GM19452 (cell line): ENCODE data around the gene RTP1.
"Not testable (repeated sequence)": the region's sequence is repeated elsewhere in the genome, so short reads cannot be mapped to it uniquely, and the experiment has no call there.

Experiments used
- ATAC-seq: cut with Tn5 transposase; IDR thresholded peaks from one replicate; pipeline ENCODE4 v1.9.1; 2021; ENCODE audit not compliant: unreplicated experiment

The RTP1 gene, protein sequence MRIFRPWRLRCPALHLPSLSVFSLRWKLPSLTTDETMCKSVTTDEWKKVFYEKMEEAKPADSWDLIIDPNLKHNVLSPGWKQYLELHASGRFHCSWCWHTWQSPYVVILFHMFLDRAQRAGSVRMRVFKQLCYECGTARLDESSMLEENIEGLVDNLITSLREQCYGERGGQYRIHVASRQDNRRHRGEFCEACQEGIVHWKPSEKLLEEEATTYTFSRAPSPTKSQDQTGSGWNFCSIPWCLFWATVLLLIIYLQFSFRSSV

DNA sequence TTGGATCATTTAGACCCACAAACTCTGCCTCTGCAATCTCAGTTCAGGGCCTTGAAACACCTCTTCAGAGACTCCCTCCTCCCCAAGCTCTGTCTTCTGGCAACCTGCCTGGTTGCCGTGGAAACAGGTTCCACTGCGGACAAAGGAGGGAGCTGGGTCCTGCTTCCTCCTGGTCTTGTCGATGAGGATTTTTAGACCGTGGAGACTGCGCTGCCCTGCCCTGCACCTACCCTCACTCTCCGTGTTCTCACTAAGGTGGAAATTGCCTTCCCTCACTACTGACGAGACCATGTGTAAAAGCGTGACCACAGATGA, at the start of gene RTP1:
Gene RTP1, plus strand, starts transcription at position 152 of the 315 bp plus-strand sequence. Its CDS starts 30 bp downstream, at position 182.
- ATAC-seq, result no peak

DNA sequence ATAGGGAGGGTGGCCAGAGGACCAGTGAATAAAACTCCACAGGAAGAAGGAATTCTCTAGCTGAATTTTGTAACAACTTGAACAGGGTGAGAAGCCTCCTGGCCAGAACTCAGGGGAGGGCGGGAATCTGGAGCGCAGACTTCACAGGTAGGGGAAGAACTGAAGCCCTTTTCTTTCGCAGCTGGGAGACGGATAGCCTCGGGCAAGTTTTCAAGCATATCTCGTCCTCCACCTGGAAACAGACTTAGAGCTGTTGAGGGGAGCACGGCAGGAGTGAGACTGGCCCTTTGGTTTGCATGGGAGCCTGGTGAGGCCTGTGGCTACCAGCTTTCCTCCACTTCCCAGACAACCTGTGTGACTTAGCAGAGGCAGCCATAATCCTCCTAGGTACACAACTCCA, 47.1 kb upstream of the RTP1 start:
- no peak for ATAC-seq

DNA sequence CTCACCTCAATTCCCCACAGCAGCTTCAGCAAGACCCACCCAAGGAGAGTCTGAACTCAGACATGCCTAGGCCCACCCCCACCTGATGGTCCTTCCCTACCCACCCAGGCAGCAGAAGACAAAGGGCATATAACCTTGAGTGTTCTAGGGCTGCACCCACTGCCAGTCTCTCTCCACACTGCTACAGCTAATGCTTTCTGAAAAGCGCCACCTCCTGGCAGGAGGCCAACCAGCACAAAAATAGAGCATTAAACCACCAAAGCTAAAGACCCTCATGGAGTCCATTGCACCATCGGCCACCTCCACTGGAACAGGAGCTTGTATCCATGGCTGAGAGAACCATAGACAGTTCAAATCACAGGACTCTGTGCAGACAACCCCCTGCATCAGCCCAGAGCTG, 46.7 kb upstream of the RTP1 start:
- no peak for ATAC-seq

DNA sequence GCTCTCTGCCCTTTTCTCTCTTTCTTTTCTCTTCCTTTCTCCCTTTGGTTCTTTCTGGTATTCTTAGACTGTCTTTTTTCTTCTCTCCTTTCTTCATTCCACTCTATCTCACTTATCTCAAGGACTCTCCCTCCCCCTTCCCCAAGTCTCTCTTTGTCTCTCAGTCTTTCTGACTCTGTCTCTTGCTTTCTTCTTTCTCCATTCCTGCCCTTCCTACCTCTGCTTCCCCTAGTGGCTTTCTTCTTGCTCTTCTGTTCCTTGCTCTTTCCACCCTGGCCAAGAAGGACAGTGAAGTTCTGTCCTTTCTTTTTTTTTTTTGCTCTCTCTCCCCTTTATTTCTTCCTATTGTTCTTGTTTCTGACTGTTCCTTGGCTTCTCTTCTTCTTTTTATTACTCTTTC, 35.7 kb upstream of the RTP1 start:
- no peak for ATAC-seq

DNA sequence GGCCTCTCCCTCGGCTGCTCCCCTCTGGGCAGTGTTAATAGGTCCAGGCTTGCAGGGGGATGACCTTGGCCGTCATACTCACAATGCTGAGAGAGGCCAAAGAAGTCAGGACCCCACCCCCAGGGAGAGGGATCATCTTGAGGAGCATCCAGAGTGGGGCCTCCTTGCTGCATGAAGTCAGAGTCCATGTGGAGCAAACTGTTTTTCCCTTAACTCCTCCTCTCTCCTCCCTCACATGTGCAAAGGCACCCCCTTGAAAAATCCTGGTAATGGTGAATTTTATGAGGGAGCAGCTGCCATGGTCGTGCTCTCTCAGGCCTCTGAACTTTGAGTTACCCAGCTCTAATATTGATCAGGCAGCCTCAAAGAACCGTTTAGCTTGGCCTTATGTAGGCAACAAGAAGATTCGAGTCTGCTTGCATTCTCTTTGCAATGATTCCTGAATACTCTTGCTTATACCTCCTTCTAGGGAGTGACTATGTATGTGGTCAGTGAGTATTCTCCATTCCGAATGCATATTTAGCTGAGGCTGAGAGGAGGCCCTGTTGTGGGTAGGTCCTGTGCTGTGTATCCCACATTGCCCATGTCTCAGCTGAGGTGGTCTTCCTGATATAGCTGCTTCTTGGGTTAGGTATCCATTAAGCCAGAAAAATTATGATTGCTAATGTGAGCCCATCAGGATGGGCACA, 34.9 kb upstream of the RTP1 start:
- ATAC-seq, result no peak

DNA sequence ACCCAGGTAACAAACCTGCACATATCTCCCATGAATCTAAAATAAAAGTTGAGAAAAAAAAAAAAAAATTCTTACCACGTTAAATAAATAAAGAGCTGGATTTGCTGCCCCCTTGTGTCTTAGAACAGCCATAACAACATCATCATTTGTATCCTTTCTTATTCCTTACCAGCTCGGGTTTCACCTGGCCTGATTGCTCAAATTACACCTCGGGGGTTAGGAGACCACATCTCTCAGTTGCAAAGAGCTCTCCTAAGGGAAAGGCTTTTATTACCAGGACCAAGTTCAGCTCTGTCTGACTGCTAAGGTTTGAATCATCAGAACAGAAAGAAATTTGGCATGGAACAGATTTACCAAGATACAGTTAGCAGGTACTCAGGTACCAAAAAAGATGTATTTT, 32.1 kb upstream of the RTP1 start:
- ATAC-seq, result no peak

DNA sequence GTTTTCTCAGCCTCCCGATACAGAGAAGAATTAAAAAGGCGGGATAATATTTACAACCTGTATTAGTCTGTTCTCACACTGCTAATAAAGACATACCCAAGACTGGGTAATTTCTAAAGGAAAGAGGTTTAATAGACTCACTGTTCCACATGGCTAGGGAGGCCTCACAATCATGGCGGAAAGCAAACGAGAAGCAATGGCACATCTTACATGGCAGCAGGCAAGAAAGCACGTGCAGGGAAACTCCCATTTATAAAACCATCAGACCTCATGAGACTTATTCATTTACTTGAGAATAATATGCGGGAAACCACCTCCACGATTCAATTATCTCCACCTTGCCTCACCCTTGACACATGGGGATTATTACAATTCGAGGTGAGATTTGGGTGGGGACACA, 30.5 kb upstream of the RTP1 start:
- ATAC-seq, result no peak

GRCh38 chr3:187167777-187168176, 29.5 kb upstream of the RTP1 start:
- no peak for ATAC-seq

DNA sequence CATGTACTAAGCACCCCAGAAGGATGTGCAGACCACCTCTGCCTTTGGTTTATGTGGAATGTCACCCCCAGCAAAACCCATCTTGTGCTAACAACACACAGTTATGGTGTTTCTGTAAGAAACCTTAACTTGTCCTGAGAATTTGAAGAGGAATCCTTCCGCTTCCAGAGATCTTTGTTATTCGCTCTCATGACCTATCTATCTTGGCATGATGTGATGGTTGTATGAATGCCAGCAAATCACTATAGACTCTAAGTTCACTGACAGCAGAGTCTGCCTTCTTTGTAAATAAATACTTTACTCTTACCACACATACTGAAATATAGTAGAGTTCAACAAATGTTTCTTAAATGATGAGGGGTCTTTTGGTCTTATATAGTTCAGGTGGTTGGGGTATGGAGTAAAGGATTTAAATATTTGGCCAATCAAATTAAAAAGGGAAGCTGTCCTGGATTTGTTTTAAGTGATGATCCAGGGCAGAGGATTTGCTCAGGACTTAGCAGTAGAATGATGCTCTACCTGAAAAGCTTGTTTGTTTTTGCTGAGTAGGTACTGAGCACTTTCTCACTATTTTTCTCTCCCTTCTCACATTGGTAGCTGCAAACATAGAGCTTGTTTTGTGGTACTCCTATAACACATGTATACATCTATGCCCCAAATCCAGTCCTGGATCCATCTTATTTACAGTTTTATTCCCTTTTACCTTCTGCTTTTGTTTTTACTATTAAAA, 27.9 kb upstream of the RTP1 start:
- no peak for ATAC-seq

- ATAC-seq, result not testable (repeated sequence)
These were observed 26.4 kb upstream of the RTP1 start for GRCh38 chr3:187170911-187171310.

GRCh38 chr3:187172929-187173328, 24.4 kb upstream of the RTP1 start:
- ATAC-seq, result no peak

- no peak for ATAC-seq
These were observed 15.7 kb upstream of the RTP1 start for GRCh38 chr3:187181454-187182170.

DNA sequence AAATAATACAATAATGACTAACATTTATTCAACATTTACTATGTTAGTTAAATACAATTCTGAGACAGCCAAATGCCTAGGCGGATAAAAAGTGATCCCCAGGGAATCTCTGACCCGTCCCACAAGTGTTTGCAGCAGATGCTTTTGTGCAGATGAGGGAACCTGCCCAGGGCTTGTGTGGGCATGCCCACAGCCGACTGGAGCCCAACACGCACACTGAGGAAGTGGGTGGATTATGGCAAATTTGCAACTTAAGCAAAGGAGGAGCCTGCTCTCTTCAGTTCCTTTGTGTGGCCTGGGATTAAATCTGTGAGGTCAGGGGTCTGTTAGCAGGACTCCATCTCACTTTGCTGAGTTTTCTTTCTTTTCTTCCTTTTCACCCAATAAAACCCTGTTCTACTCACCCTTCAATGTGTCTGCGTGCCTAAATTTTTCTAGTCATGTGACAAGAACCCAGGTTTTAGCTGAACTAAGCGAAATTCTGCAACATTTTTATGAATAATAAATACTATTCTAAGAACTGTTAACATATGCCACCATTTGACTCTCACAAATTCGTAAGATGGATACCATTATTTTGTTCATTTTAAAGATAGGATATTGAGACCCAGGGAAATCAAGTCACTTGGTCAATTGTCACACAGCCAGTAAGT, 13.9 kb upstream of the RTP1 start:
- peak; percentile 76 for ATAC-seq

DNA sequence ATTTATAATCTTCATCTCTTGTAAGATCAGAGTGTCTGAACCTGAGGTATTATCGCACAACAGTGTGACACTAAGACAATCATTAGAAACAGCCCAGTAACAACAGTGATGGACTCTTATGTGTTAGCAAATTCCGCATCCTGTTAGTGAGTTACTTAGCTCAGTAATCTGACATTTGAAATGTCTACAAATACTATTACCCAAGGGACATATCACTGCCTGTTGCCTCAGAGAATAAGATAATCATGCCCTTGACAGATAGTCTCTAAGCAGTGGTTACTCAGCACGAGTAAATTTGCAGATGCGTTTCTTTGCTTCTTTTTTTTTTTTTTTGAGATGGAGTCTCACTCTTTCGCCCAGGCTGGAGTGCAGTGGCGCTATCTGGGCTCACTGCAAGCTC, 13.4 kb upstream of the RTP1 start:
- no peak for ATAC-seq

DNA sequence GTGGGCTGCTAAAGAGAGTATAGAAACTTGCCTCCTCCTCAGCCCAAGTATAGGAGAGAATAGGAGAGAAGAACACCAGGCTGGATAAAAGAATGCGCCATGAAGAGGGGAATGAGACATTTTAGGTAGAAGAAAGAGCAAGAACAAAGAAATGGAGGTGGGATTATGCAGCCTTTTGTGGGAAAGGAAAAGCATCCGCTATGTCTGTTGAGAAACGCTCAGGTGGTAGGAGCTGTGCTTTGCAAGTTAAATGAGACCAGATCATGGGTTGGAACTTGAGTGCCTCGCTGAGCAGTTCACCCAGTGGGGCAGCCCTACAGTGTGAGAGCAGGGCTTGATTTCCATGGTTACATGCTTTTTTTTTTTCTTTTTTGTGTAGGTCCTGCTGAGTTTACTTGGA, 11.5 kb upstream of the RTP1 start:
- ATAC-seq, result no peak

DNA sequence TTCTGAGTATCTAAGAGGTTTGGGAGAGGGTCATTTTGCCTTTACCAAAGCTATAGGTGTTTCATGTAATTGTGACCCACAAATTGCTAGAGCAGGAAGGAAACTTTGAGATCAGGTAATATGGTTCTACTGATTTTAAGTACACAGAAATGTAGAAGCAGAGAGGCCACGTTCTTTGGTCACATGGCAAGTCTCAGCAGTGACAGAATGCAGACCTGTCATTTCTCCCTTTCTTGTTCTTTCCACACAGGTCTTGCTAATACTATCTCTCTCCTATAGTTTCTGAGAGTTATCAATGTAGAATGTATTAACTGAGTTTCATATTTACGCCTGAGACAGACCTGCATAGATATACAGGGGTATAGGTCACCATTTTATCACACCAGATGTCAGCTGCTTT, 10.9 kb upstream of the RTP1 start:
- no peak for ATAC-seq

- ATAC-seq, result no peak
These were observed 10.4 kb upstream of the RTP1 start for GRCh38 chr3:187186801-187187421.

- ATAC-seq, result peak; percentile 43
These were observed 8.4 kb upstream of the RTP1 start for GRCh38 chr3:187188931-187189330.

DNA sequence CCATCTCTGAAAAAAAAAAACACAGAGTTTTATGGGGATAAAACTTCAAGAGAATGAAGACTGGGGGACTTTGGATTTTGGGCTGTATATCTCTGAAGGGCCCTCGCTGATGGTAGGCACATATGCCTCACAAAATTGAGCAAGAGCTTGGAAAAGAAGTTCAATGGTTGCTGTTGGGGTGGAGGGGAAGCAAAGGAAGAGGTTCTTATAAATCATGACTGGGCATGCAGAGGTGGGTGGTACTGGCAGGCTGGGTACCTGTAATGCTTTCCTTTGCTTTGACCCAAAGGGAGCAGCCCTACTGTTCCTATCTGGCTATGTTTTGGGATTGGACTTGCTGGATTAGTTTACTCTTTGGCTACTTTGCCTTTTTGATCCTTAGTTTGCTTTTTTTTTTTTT, 6.0 kb upstream of the RTP1 start:
- ATAC-seq, result no peak

DNA sequence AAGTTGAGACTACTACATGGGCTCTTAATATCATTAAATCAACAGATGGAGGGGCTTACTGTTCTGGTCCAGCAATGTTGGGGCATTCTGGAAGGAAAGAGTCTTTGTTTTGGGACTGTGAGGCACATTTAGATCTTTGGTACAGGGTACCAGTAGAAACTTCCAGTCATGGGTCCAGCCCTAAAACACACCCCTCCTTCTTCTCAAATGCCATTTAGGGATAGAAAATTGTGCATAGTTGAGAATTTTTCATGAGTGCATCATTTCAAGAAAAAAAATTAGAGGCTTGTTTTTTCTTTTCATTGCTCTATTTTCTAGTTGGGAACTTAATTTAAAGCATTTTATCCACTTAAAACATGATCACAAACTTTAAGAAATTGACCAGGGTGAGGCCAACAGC, 4.1 kb upstream of the RTP1 start:
- ATAC-seq, result no peak
